ENCODE measurements around the gene KISS1R. TPM values are rescaled to one million over a fixed set of nuclear protein-coding genes. Genes with fewer than 3 reads are reported as not detected.

The KISS1R gene
- total RNA-seq, 4 donors from 2014 or later: 0.45 TPM; not detected in 3

DNA sequence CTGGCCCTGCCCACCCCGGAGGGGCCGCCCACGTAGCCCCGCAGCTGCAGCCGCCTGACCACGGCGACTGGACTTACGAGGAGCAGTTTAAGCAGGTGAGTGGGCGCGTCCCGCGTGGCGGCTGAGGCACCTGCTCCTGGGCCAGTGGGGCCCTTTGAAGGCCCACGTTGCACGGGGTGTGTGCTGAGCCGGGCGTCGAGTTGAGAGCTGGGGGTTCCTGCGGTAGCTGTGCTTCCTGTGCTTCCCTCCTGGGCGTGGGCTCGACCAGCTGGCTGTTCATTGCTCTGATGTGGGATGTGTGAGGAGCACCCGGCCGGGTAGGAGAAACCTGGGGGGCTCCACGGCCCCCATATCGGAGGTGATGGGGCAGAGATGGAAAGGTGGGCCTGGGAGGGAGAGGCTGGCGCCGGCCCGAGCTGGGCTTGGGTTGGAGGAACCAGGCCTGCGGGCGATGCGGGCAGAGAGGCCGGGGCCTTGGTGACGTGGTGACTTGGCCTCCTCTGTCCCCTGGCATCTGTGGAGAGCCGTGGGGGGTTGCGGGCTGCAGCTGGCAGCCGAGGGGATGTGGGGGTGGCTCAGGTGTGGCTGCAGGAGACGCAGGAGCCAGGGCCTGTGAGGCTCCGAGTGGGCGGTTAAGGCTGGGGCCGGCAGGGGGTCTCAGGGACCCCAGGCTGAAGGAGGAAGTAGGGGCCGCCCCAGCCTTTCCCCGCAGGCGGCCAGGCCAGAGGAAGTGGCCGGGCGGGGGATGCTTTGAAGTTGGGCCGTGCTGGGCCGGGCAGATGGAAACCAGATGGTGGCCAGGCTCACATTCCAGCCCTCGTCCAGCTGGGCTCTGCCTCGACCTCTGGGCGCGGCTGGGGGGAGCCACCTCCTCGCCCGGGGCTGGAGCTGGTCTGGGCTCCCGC, 15.8 kb downstream of the KISS1R start:
- Histone ChIP-seq H3K9me3 (no peaks in the 10 kb centered on the region), H3K27ac (peak overlapping the region in 3 of 4 donors; percentile 36 to 73 (median 61)), H3K4me3 (peak overlapping the region in 2 of 4 donors; percentile 0 to 47), H3K27me3 (no peaks in the 10 kb centered on the region), H3K4me1 (peaks cover 31 to 48% (median 35%) of the 10 kb centered on the region in 3 donors), H3K36me3 (peaks cover 0 to 22% (median 0%) of the 10 kb centered on the region in 3 donors)
- TF ChIP-seq, protein P1, sequence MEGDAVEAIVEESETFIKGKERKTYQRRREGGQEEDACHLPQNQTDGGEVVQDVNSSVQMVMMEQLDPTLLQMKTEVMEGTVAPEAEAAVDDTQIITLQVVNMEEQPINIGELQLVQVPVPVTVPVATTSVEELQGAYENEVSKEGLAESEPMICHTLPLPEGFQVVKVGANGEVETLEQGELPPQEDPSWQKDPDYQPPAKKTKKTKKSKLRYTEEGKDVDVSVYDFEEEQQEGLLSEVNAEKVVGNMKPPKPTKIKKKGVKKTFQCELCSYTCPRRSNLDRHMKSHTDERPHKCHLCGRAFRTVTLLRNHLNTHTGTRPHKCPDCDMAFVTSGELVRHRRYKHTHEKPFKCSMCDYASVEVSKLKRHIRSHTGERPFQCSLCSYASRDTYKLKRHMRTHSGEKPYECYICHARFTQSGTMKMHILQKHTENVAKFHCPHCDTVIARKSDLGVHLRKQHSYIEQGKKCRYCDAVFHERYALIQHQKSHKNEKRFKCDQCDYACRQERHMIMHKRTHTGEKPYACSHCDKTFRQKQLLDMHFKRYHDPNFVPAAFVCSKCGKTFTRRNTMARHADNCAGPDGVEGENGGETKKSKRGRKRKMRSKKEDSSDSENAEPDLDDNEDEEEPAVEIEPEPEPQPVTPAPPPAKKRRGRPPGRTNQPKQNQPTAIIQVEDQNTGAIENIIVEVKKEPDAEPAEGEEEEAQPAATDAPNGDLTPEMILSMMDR (IDR thresholded peaks at IDR 0.05): no peak
- TF ChIP-seq POLR2A (IDR thresholded peaks at IDR 0.05): no peak
- 27 to 59% methylated on average over 6 to 21 of the region's 54 CpGs for WGBS, 2 donors
- no peak for DNase-seq
- intact Hi-C loops (cut with DNase I): no loop called here

DNA sequence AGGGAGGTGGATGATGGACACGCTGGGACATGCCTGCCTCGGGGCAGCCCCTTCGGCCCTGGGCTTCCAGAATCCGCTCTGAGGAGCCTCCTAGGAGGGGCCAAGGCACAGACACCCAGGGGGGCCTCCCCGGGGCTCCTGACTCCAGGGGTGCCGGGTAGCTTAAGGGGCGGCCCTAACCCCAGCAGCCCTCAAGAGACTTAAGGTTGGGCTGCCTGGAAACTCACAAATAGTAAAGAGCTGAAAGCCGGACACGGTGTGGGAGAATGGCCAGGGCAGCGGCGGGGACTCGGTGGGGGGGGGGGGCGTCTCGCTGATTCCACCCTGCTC, 16.4 kb downstream of the KISS1R start:
- no peaks in the 10 kb centered on the region for H3K9me3 ChIP-seq
- peaks cover 0 to 22% (median 0%) of the 10 kb centered on the region in 3 donors for H3K36me3 ChIP-seq
- intact Hi-C loops (cut with DNase I): no loop called here
- no peak for DNase-seq
- H3K27ac ChIP-seq: peak overlapping the region in 3 of 4 donors; percentile 36 to 73 (median 61)
- peak overlapping the region in 2 of 4 donors; percentile 0 to 47 for H3K4me3 ChIP-seq
- no peaks in the 10 kb centered on the region for H3K27me3 ChIP-seq
- peaks cover 31 to 42% (median 33%) of the 10 kb centered on the region in 3 donors for H3K4me1 ChIP-seq
- WGBS, 2 donors: 64% methylated on average over 3 of the region's 14 CpGs; no CpG with 5 or more reads in 1 of the 2 donors
- TF ChIP-seq, protein P1 (IDR thresholded peaks at IDR 0.05): no peak
- TF ChIP-seq POLR2A (IDR thresholded peaks at IDR 0.05): no peak

DNA sequence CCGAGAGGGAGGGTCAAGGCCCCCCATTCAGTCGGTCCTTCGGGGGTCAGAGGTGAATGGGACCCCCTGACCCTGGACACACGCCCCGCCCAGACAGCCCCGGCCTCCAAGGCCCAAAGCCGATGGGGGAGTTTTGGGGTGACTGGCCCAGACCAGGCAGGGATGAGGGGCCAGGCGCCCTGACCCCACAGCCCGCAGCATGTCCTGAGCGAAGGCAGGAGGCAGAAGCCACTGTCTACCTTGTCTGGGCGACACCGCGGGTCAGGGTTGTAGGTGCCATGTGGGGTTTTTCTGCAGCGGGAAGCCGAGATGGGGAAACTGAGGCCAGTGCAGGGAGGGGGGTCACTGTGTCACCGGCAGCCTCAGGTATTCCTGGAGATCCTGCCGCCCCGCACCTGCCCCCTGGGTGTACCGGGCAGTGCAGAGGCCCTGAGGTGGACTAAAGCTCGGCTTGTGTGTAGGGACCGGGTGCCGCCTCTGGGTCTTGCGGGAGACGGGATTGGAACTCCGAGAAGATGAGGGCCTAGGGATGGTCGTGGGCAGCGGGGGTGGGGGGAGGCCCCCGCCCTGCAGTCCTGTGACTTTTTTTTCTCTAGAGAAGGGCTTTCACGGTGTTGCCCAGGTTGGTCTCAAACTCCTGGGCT, 17.2 kb downstream of the KISS1R start:
- 78 to 80% methylated on average over 5 to 14 of the region's 29 CpGs for WGBS, 2 donors
- peaks cover 31 to 42% (median 33%) of the 10 kb centered on the region in 3 donors for H3K4me1 ChIP-seq
- peaks cover 0 to 17% (median 0%) of the 10 kb centered on the region in 3 donors for H3K36me3 ChIP-seq
- intact Hi-C loops (cut with DNase I): no loop called here
- TF ChIP-seq, protein P1 (IDR thresholded peaks at IDR 0.05): no peak
- no peak for TF ChIP-seq POLR2A (IDR thresholded peaks at IDR 0.05)
- peak overlapping the region in 3 of 4 donors; percentile 54 to 68 (median 61) for H3K27ac ChIP-seq
- no peaks in the 10 kb centered on the region for H3K9me3 ChIP-seq
- peak overlapping the region in 1 of 4 donors; percentile 21 for H3K4me3 ChIP-seq
- DNase-seq: no peak
- no peaks in the 10 kb centered on the region for H3K27me3 ChIP-seq

DNA sequence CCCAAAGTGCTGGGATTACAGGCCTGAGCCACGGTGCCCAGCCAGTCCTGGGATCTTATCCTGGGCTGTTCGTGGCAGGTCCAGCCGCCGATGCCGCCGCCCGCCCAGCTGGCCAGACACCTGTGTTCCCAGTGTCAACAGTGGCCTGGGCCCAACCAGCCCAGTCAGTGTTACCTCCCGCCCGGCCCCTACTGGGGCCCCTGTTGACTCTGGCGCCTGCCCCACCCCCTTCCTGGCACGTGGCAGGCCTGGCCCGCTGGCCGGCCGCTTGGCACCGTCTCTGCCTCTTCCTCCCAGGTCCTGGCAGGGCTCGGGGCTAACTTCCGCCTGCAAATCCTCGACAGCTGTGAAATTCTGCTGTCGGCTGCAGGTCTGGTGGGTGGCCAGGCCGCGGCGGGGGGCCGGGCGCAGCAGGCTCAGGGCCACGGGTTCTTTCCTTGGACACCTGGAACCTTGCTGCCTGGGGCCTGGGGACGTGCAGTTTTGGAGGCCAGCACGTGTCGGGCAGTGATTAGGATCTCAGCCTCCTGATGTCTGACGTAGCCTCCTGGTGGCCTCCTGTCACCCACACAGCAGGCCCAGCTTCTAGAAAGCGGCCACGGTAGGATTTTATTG, 17.8 kb downstream of the KISS1R start:
- Histone ChIP-seq H3K27ac (peak overlapping the region in 3 of 4 donors; percentile 54 to 68 (median 61)), H3K4me1 (peaks cover 31 to 48% (median 33%) of the 10 kb centered on the region in 3 donors), H3K27me3 (no peaks in the 10 kb centered on the region), H3K36me3 (peaks cover 0 to 11% (median 0%) of the 10 kb centered on the region in 3 donors), H3K4me3 (peak overlapping the region in 1 of 4 donors; percentile 21), H3K9me3 (no peaks in the 10 kb centered on the region)
- intact Hi-C loops (cut with DNase I): no loop called here
- TF ChIP-seq, protein P1 (IDR thresholded peaks at IDR 0.05): no peak
- TF ChIP-seq POLR2A (IDR thresholded peaks at IDR 0.05): no peak
- DNase-seq: no peak
- 7 to 20% methylated on average over 1 to 3 of the region's 31 CpGs for WGBS, 2 donors
